Measurements from ENCODE around the gene RNF187.

DNA sequence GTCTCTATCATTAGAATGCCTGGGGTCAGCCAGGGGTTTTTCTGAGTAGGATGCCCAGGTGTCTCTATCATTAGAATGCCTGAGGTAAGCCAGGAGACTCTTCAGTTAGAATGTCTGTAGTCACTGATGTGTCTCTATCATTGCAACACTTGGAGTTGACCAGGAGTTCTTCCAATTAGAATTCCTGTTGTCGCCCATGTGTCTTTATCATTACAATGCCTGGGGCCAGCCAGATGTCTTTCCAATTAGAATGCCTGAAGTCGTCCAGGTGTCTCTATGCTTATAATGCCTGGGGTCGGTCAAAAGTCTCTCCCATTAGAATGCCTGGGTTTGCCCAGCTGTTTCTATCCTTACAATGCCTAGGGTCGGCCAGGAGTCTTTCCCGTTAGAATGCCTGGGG lies 55.8 kb downstream of the RNF187 start:
- TF ChIP-seq YY1 (IDR thresholded peaks at IDR 0.05; ENCODE audit: insufficient read depth, insufficient read length), result no peak
- TF ChIP-seq SUZ12 (IDR thresholded peaks at IDR 0.05; ENCODE audit: extremely low read depth, insufficient read depth, insufficient read length), result no peak
- TF ChIP-seq ZNF274 (IDR thresholded peaks at IDR 0.05; ENCODE audit: low read depth, low read length), result no peak
